Upper lobe of right lung (tissue), 1 donor: ENCODE results near the gene KRT14. TPM values are rescaled to one million over a fixed set of nuclear protein-coding genes. Genes with fewer than 3 reads are reported as not detected.
A peak's percentile ranks its signal among the peaks of the same experiment; 100 is the strongest.

Experiments used
- ATAC-seq: fragments of 200-7000 bp; cut with Tn5 transposase; one replicate; pipeline ENCODE4 v1.9.1; 2020; ENCODE audit warnings: mild to moderate bottlenecking, moderate library complexity
- DNase-seq: peaks from one replicate; pipeline ENCODE4 v3.0.0-alpha.2; 2020
- H3K27ac ChIP-seq: fragments of 200-600 bp; one replicate; pipeline ENCODE4 v1.8.0; 2022
- H3K27me3 ChIP-seq: fragments of 200-600 bp; one replicate; pipeline ENCODE4 v1.8.0; 2022; ENCODE audit warnings: mild to moderate bottlenecking
- H3K36me3 ChIP-seq: fragments of 200-600 bp; one replicate; pipeline ENCODE4 v1.8.0; 2022
- H3K4me1 ChIP-seq: fragments of 200-600 bp; one replicate; pipeline ENCODE4 v1.8.0; 2022
- H3K4me3 ChIP-seq: fragments of 200-600 bp; one replicate; pipeline ENCODE4 v1.8.0; 2022; ENCODE audit warnings: mild to moderate bottlenecking
- H3K9me3 ChIP-seq: fragments of 200-600 bp; one replicate; pipeline ENCODE4 v1.8.0; 2022
- CTCF ChIP-seq: fragments of 200-600 bp; IDR thresholded peaks from one replicate; pipeline ENCODE4 v1.8.0; 2022; ENCODE audit warnings: antibody characterized with exemption
- intact Hi-C: fragments of 100-400 bp; cut with DNase I; formaldehyde crosslinking; loops from one replicate; pipeline ENCODE4 v1.11.0; 2022
- total RNA-seq: library from RNA; stranded (reverse); fragmentation: NEBNext Ultra II Directional; extraction: Animal tissue kit (Norgen Biotek cat#: 25700); gene quantifications from one replicate; pipeline ENCODE4 v1.2.1, GENCODE V29; 2021
- donor health status: DM: no; HTN: yes; CAD: no; lungs with severe emphysema.

The KRT14 gene
- total RNA-seq, 1 donor from 2014 or later: not detected

- no peak for ATAC-seq
- Histone ChIP-seq H3K36me3 (no peaks in the 10 kb centered on the region), H3K27me3 (no peaks in the 10 kb centered on the region), H3K9me3 (no peaks in the 10 kb centered on the region), H3K4me1 (no peaks in the 10 kb centered on the region), H3K4me3 (no peak overlapping the region), H3K27ac (no peak overlapping the region)
- intact Hi-C loops: no loop called here
- peak; percentile 22 for DNase-seq
- TF ChIP-seq CTCF: no peak
Measured at GRCh38 chr17:41599680-41600079, 13.0 kb upstream of the KRT14 start.

GRCh38 chr17:41595585-41595984 is 8.9 kb upstream of the KRT14 start:
- H3K4me1 ChIP-seq: no peaks in the 10 kb centered on the region
- intact Hi-C loops: no loop called here
- DNase-seq: peak; percentile 34

GRCh38 chr17:41594363-41594915 is 7.7 kb upstream of the KRT14 start:
- intact Hi-C loops: no loop called here

More at GRCh38 chr17:41595585-41595984, 8.9 kb upstream of the KRT14 start:
- H3K27ac ChIP-seq: no peak overlapping the region
- H3K36me3 ChIP-seq: no peaks in the 10 kb centered on the region
- H3K4me3 ChIP-seq: no peak overlapping the region
- no peak for TF ChIP-seq CTCF
- no peaks in the 10 kb centered on the region for H3K27me3 ChIP-seq
- H3K9me3 ChIP-seq: no peaks in the 10 kb centered on the region
- no peak for ATAC-seq

GRCh38 chr17:41593306-41593981 is 6.7 kb upstream of the KRT14 start:
- intact Hi-C loops: no loop called here
- Histone ChIP-seq H3K36me3 (no peaks in the 10 kb centered on the region), H3K4me1 (no peaks in the 10 kb centered on the region), H3K4me3 (no peak overlapping the region), H3K27ac (no peak overlapping the region), H3K27me3 (peaks cover 4% of the 10 kb centered on the region), H3K9me3 (no peaks in the 10 kb centered on the region)
- ATAC-seq (no peak), DNase-seq (peak; percentile 27)
- no peak for TF ChIP-seq CTCF

More at GRCh38 chr17:41594363-41594915, 7.7 kb upstream of the KRT14 start:
- H3K27ac ChIP-seq: no peak overlapping the region
- H3K9me3 ChIP-seq: no peaks in the 10 kb centered on the region
- TF ChIP-seq CTCF: no peak
- no peaks in the 10 kb centered on the region for H3K4me1 ChIP-seq
- ATAC-seq (no peak), DNase-seq (no peak)
- H3K27me3 ChIP-seq: peaks cover 4% of the 10 kb centered on the region
- H3K4me3 ChIP-seq: no peak overlapping the region
- no peaks in the 10 kb centered on the region for H3K36me3 ChIP-seq

- intact Hi-C loops: no loop called here
- DNase-seq (peak; percentile 32), ATAC-seq (no peak)
- Histone ChIP-seq H3K4me1 (no peaks in the 10 kb centered on the region), H3K4me3 (no peak overlapping the region), H3K9me3 (no peaks in the 10 kb centered on the region), H3K27ac (no peak overlapping the region), H3K36me3 (no peaks in the 10 kb centered on the region), H3K27me3 (peaks cover 4% of the 10 kb centered on the region)
- TF ChIP-seq CTCF: no peak
Measured at GRCh38 chr17:41592601-41593305, 6.1 kb upstream of the KRT14 start.
